H1 (cell line): ENCODE results near the gene PSMB5. TPM values are rescaled to one million over a fixed set of nuclear protein-coding genes. Genes with fewer than 3 reads are reported as not detected.
"Not testable (repeated sequence)": the region's sequence is repeated elsewhere in the genome, so short reads cannot be mapped to it uniquely, and the experiment has no call there.

Experiments used
- CTCF ChIA-PET: fragments of 300-600 bp; sonication (Branson Sonifier 250); formaldehyde crosslinking; loops from one replicate; lab custom pipeline; 2021; ENCODE audit not compliant: partially characterized antibody; lab: Charles Lee
- POLR2A ChIA-PET: fragments of 300-600 bp; sonication (Branson Sonifier 250); formaldehyde crosslinking; loops from one replicate; lab custom pipeline; 2021; ENCODE audit warnings: inconsistent platforms; ENCODE audit not compliant: partially characterized antibody; lab: Charles Lee
- DNase-seq, 2 experiments: peaks; one replicate each; pipeline versions ENCODE4 v3.0.0 to v3.0.0-alpha.2; 2010 to 2022; ENCODE audit warnings: low spot score in 2 of 2, low read depth in 1 of 2, mixed read lengths in 1 of 2
- FAIRE-seq: peaks from 2 replicates; lab custom pipeline; 2011; peaks lifted over from hg19 to GRCh38; lab: Jason Lieb, UNC
- H2AFZ ChIP-seq: 2 replicates; pipeline ENCODE4 v1.8.1; 2012; ENCODE audit warnings: low read length, inconsistent platforms
- H2AK5ac ChIP-seq: 2 replicates; pipeline ENCODE4 v1.6.1; 2013; ENCODE audit warnings: low read depth, low read length
- H2BK120ac ChIP-seq: replicated peaks from 2 replicates; pipeline ENCODE3; 2013; ENCODE audit warnings: low read depth, low read length, inconsistent platforms
- H2BK12ac ChIP-seq: 2 replicates; pipeline ENCODE4 v1.6.1; 2013; ENCODE audit warnings: low read depth, low read length
- H2BK15ac ChIP-seq: 2 replicates; pipeline ENCODE4 v1.6.1; 2013; ENCODE audit warnings: low read length
- H2BK20ac ChIP-seq: 2 replicates; pipeline ENCODE4 v1.6.1; 2013; ENCODE audit warnings: low read length
- H2BK5ac ChIP-seq: 2 replicates; pipeline ENCODE4 v1.6.1; 2013; ENCODE audit warnings: low read depth, low read length
- H3K14ac ChIP-seq: 2 replicates; pipeline ENCODE4 v1.6.1; 2013; ENCODE audit warnings: inconsistent platforms; ENCODE audit not compliant: insufficient read length
- H3K18ac ChIP-seq: 2 replicates; pipeline ENCODE4 v1.6.1; 2013; ENCODE audit warnings: low read length; ENCODE audit errors: extremely low read depth
- H3K23ac ChIP-seq: 2 replicates; pipeline ENCODE4 v1.6.1; 2013; ENCODE audit warnings: inconsistent platforms; ENCODE audit not compliant: insufficient read length
- H3K23me2 ChIP-seq: 2 replicates; pipeline ENCODE4 v1.6.1; 2013; ENCODE audit warnings: low read depth, low read length
- H3K27ac ChIP-seq: 2 replicates; pipeline ENCODE4 v1.6.1; 2011; ENCODE audit warnings: low read depth, low read length, inconsistent platforms
- H3K27me3 ChIP-seq, 4 experiments: replicated peaks in 1 of 4; 1 replicate in 1 of 4; 2 replicates in 3 of 4; pipeline versions ENCODE4 v1.6.1 to v1.8.1; 2011 to 2013; ENCODE audit warnings: low read length in 3 of 4, mild to moderate bottlenecking in 3 of 4, inconsistent platforms in 2 of 4, mixed read lengths in 2 of 4, moderate library complexity in 1 of 4; ENCODE audit not compliant: control insufficient read depth in 3 of 4, insufficient read depth in 3 of 4; ENCODE audit errors: extremely low read depth in 1 of 4
- H3K36me3 ChIP-seq, 4 experiments: 2 replicates each; pipeline versions ENCODE4 v1.6.1 to v1.8.1; 2011 to 2013; ENCODE audit warnings: mild to moderate bottlenecking in 4 of 4, low read length in 3 of 4, moderate library complexity in 2 of 4, control low read depth in 1 of 4, inconsistent platforms in 1 of 4; ENCODE audit not compliant: insufficient read depth in 4 of 4, control insufficient read depth in 2 of 4
- H3K4ac ChIP-seq: replicated peaks from 2 replicates; pipeline ENCODE3; 2013; ENCODE audit warnings: low read length, low read depth, mixed read lengths, inconsistent platforms; ENCODE audit not compliant: insufficient read length
- H3K4me1 ChIP-seq, 4 experiments: replicated peaks in 1 of 4; 1 replicate in 1 of 4; 2 replicates in 3 of 4; pipeline versions ENCODE4 v1.6.1 to v1.8.1; 2011 to 2013; ENCODE audit warnings: low read length in 3 of 4, inconsistent platforms in 2 of 4, mixed read lengths in 1 of 4; ENCODE audit not compliant: insufficient read depth in 4 of 4, control insufficient read depth in 3 of 4
- H3K4me2 ChIP-seq, 2 experiments: 2 replicates each; pipeline versions ENCODE4 v1.6.1 to v1.8.1; 2011 to 2013; ENCODE audit warnings: low read depth in 2 of 2, low read length in 2 of 2, control low read depth in 1 of 2, inconsistent platforms in 1 of 2, mild to moderate bottlenecking in 1 of 2; ENCODE audit not compliant: insufficient read depth in 1 of 2
- H3K4me3 ChIP-seq, 4 experiments: fragments of 200-600, 300-600 bp in 1 of 4; sonication (generic), shearing (Covaris generic), sonication (Bioruptor Twin) in 1 of 4; 2 replicates each; pipeline versions ENCODE4 v1.5.1 to v1.8.1; 2011 to 2016; ENCODE audit warnings: low read length in 4 of 4, low read depth in 3 of 4, control low read depth in 2 of 4, inconsistent platforms in 2 of 4, mild to moderate bottlenecking in 2 of 4, mixed read lengths in 1 of 4, moderate library complexity in 1 of 4; ENCODE audit not compliant: insufficient read depth in 2 of 4; ENCODE audit errors: extremely low read depth in 1 of 4
- H3K56ac ChIP-seq: replicated peaks from 2 replicates; pipeline ENCODE3; 2013; ENCODE audit warnings: low read depth, mild to moderate bottlenecking, mixed read lengths, low read length, inconsistent platforms; ENCODE audit not compliant: insufficient read length
- H3K79me1 ChIP-seq: 2 replicates; pipeline ENCODE4 v1.6.1; 2013; ENCODE audit warnings: low read depth, low read length, control low read depth
- H3K79me2 ChIP-seq, 2 experiments: 2 replicates each; pipeline versions ENCODE4 v1.6.1 to v1.8.1; 2012 to 2013; ENCODE audit warnings: low read length in 2 of 2, mild to moderate bottlenecking in 2 of 2, inconsistent platforms in 1 of 2; ENCODE audit not compliant: insufficient read depth in 2 of 2, control insufficient read depth in 1 of 2
- H3K9ac ChIP-seq, 4 experiments: replicated peaks in 1 of 4; 1 replicate in 1 of 4; 2 replicates in 3 of 4; pipeline versions ENCODE4 v1.6.1 to v1.8.1; 2011 to 2013; ENCODE audit warnings: low read depth in 3 of 4, low read length in 3 of 4, control low read depth in 2 of 4, mild to moderate bottlenecking in 2 of 4, moderate library complexity in 2 of 4, inconsistent platforms in 1 of 4; ENCODE audit errors: extremely low read depth in 1 of 4
- H3K9me3 ChIP-seq, 2 experiments: 2 replicates each; pipeline versions ENCODE4 v1.6.1 to v1.8.1; 2012 to 2013; ENCODE audit warnings: mild to moderate bottlenecking in 2 of 2, moderate library complexity in 2 of 2, control low read depth in 1 of 2, inconsistent platforms in 1 of 2, low read depth in 1 of 2, low read length in 1 of 2, mixed read lengths in 1 of 2; ENCODE audit not compliant: insufficient read depth in 2 of 2
- H4K20me1 ChIP-seq, 2 experiments: replicated peaks in 1 of 2; 2 replicates each; pipeline versions ENCODE3 to v1.8.1; 2011 to 2013; ENCODE audit warnings: inconsistent platforms in 2 of 2, low read length in 2 of 2, mild to moderate bottlenecking in 1 of 2; ENCODE audit not compliant: insufficient read depth in 2 of 2, control insufficient read depth in 1 of 2
- H4K5ac ChIP-seq: 2 replicates; pipeline ENCODE4 v1.6.1; 2013; ENCODE audit warnings: low read length, low read depth, mixed read lengths, inconsistent platforms; ENCODE audit not compliant: insufficient read length
- H4K8ac ChIP-seq: 2 replicates; pipeline ENCODE4 v1.8.0; 2013; ENCODE audit warnings: mild to moderate bottlenecking, moderate library complexity, low read length, inconsistent platforms; ENCODE audit not compliant: insufficient read depth; ENCODE audit errors: extremely low read depth
- H4K91ac ChIP-seq: replicated peaks from 2 replicates; pipeline ENCODE3; 2013; ENCODE audit warnings: low read length, mixed read lengths, inconsistent platforms; ENCODE audit not compliant: insufficient read length
- MAX ChIP-seq: IDR thresholded peaks from 2 replicates; pipeline ENCODE4 v1.6.1; 2012; ENCODE audit warnings: inconsistent platforms
- NRF1 ChIP-seq: IDR thresholded peaks from 2 replicates; pipeline ENCODE4 v1.6.1; 2011; ENCODE audit warnings: mild to moderate bottlenecking, low read depth, low read length, improper control_type of control experiment
- WGBS, 2 experiments: shearing (Covaris generic) in 1 of 2; methylation state at CpG; one replicate each; pipeline versions ENCODE4 v1.1.6 to v1.1.7; 2013 to 2015; ENCODE audit warnings: low lambda C conversion rate in 2 of 2, mixed read lengths in 2 of 2, inconsistent platforms in 1 of 2, low coverage in 1 of 2, missing lambda C conversion rate in 1 of 2; ENCODE audit not compliant: insufficient replicate concordance in 2 of 2, insufficient coverage in 1 of 2, insufficient read length in 1 of 2; ENCODE audit errors: extremely low coverage in 1 of 2, missing lambda C conversion rate in 1 of 2; 5-methylcytosine and 5-hydroxymethylcytosine counted together
- polyA plus RNA-seq, 7 experiments: library from polyadenylated mRNA; depleted of rRNA in 3 of 7; stranded (reverse) in 5 of 7; unstranded in 2 of 7; fragments of >200 nt in 5 of 7; fragments of 200-250 nt in 2 of 7; gene quantifications; 1 replicate in 5 of 7; 2 replicates in 1 of 7; 4 replicates in 1 of 7; pipeline versions ENCODE4 v1.2.1 to v1.2.3, GENCODE V29; 2011 to 2013; ENCODE audit warnings: missing spikeins in 2 of 7, mixed read lengths in 2 of 7
- total RNA-seq: library from RNA; stranded (reverse); fragmentation: NEBNext Ultra II Directional; extraction: Animal tissue kit (Norgen Biotek cat#: 25700); gene quantifications from 2 replicates; pipeline ENCODE4 v1.2.1, GENCODE V29; 2021

Gene PSMB5
- total and polyA plus RNA-seq, 2 of the 8 experiments (the other 6 are each of a cell fraction or from before 2014, with no cell fraction given) = 254 to 510 TPM

GRCh38 chr14:23015618-23016017 is 19.1 kb downstream of the PSMB5 start (continued):
- TF ChIP-seq MAX = no peak
- no peak for TF ChIP-seq NRF1

GRCh38 chr14:23013749-23014054 is 21.0 kb downstream of the PSMB5 start:
- DNase-seq, H2BK15ac ChIP-seq, H3K79me2 ChIP-seq, H2BK20ac ChIP-seq, H3K4me3 ChIP-seq, H4K20me1 ChIP-seq, H4K91ac ChIP-seq, H3K36me3 ChIP-seq, H3K4me1 ChIP-seq, H3K9ac ChIP-seq, H3K56ac ChIP-seq, FAIRE-seq, H4K8ac ChIP-seq, H3K9me3 ChIP-seq, H3K4ac ChIP-seq, H3K4me2 ChIP-seq, H4K5ac ChIP-seq, H3K18ac ChIP-seq, H2AK5ac ChIP-seq, H3K79me1 ChIP-seq, H2BK5ac ChIP-seq, H3K27ac ChIP-seq, H2BK12ac ChIP-seq, H3K14ac ChIP-seq, H2AFZ ChIP-seq, H3K23ac ChIP-seq, H3K23me2 ChIP-seq, H3K27me3 ChIP-seq, H2BK120ac ChIP-seq: not testable (repeated sequence)
- CTCF ChIA-PET = interaction anchor here (1.1 to 5.0 kb wide), 7 partner anchors 11 to 55 kb away, joined by 3 to 27 read pairs (median 4); partner anchors contain the start of gene CDH24
- WGBS, 2 experiments = 92% methylated on average over 5 of the region's 5 CpGs; no CpG with 5 or more reads in 1 of the 2 experiments
- POLR2A ChIA-PET = interaction anchor here (4.3 kb wide), 1 partner anchor 7 kb away, joined by 29 read pairs; no protein-coding TSS in a partner anchor
